HCT116 (cell line): Measurements from ENCODE around the gene PTGDS. TPM values are rescaled to one million over a fixed set of nuclear protein-coding genes. Genes with fewer than 3 reads are reported as not detected.

Source experiments
- ATAC-seq: fragments of 200-7000 bp; cut with Tn5 transposase; 2 replicates; pipeline ENCODE4 v1.9.1; 2020; ENCODE audit warnings: mild to moderate bottlenecking, moderate library complexity
- BruUV-seq: library from RNA; stranded (reverse); fragments of 400-500 nt; replicated peaks from 2 replicates; lab custom pipeline; 2021; lab: Mats Ljungman, UMichigan
- CTCF ChIA-PET: fragments of 300-600 bp; sonication (Branson Sonifier 250); formaldehyde crosslinking; loops from one replicate; lab custom pipeline; 2021; ENCODE audit warnings: antibody characterized with exemption; lab: Charles Lee
- POLR2A ChIA-PET: fragments of 300-600, 350-600 bp; sonication (Branson Sonifier 250); formaldehyde crosslinking; loops from one replicate; lab custom pipeline; 2021; ENCODE audit warnings: antibody characterized with exemption; lab: Charles Lee
- RAD21 ChIA-PET, 2 experiments: fragments of 300-600 bp; sonication (Branson Sonifier 250); formaldehyde crosslinking; loops; one replicate each; lab custom pipeline; 2023; ENCODE audit warnings: low total read pairs in 2 of 2; ENCODE audit not compliant: uncharacterized antibody in 2 of 2, unreplicated experiment in 2 of 2, low non-redundant PET in 1 of 2; lab: Charles Lee
- DNase-seq: peaks from one replicate; pipeline ENCODE4 v3.0.0-alpha.2; 2010; ENCODE audit warnings: low read depth, low spot score
- H2AFZ ChIP-seq: fragments of 200-600 bp; shearing (Covaris generic), sonication (generic); 2 replicates; pipeline ENCODE4 v1.6.1; 2017; ENCODE audit warnings: low read depth, mixed run types, mixed read lengths, antibody characterized with exemption, low read length; ENCODE audit not compliant: poor library complexity, severe bottlenecking
- H3K27ac ChIP-seq: 2 replicates; pipeline ENCODE4 v1.5.1; 2012; ENCODE audit warnings: low read depth, low read length
- H3K27me3 ChIP-seq: fragments of 200-600 bp; sonication (generic); 2 replicates; pipeline ENCODE4 v1.6.1; 2016; ENCODE audit warnings: mixed run types, low read length, mixed read lengths; ENCODE audit not compliant: insufficient read depth
- H3K36me3 ChIP-seq, 2 experiments: fragments of 200-500 bp in 1 of 2; fragments of 200-600 bp in 1 of 2; sonication (Bioruptor generic) in 1 of 2; sonication (generic) in 1 of 2; 2 replicates each; pipeline versions ENCODE4 v1.5.1 to v1.6.1; 2014 to 2016; ENCODE audit warnings: low read length in 2 of 2, inconsistent platforms in 1 of 2, mixed read lengths in 1 of 2, mixed run types in 1 of 2; ENCODE audit not compliant: insufficient read depth in 2 of 2, control insufficient read depth in 1 of 2
- H3K4me1 ChIP-seq, 2 experiments: fragments of 200-600 bp in 1 of 2; sonication (generic) in 1 of 2; 2 replicates each; pipeline versions ENCODE4 v1.5.1 to v1.6.1; 2012 to 2017; ENCODE audit warnings: low read length in 2 of 2, inconsistent platforms in 1 of 2, mild to moderate bottlenecking in 1 of 2, mixed read lengths in 1 of 2, mixed run types in 1 of 2, moderate library complexity in 1 of 2; ENCODE audit not compliant: insufficient read depth in 2 of 2, control insufficient read depth in 1 of 2
- H3K4me2 ChIP-seq: fragments of 200-600 bp; sonication (generic); 2 replicates; pipeline ENCODE4 v1.6.1; 2017; ENCODE audit warnings: mixed run types, low read length, mixed read lengths
- H3K4me3 ChIP-seq, 2 experiments: fragments of 200-600 bp in 1 of 2; sonication (generic) in 1 of 2; replicated peaks in 1 of 2; 2 replicates each; pipeline ENCODE4 v1.5.1; 2011 to 2016; ENCODE audit warnings: low read length in 2 of 2, control low read depth in 1 of 2, low read depth in 1 of 2, mild to moderate bottlenecking in 1 of 2, mixed read lengths in 1 of 2, mixed run types in 1 of 2
- H3K79me2 ChIP-seq: fragments of 200-600 bp; sonication (generic); 2 replicates; pipeline ENCODE4 v1.6.1; 2017; ENCODE audit warnings: mild to moderate bottlenecking, mixed run types, low read length, moderate library complexity, mixed read lengths; ENCODE audit not compliant: insufficient read depth
- H3K9ac ChIP-seq: fragments of 200-600 bp; sonication (generic); 2 replicates; pipeline ENCODE4 v1.6.1; 2016; ENCODE audit warnings: low read length, mixed read lengths
- H3K9me2 ChIP-seq: fragments of 200-600 bp; sonication (generic), shearing (Covaris generic); 2 replicates; pipeline ENCODE4 v1.6.1; 2017; ENCODE audit warnings: mixed run types, mild to moderate bottlenecking, moderate library complexity; ENCODE audit not compliant: insufficient read depth
- H3K9me3 ChIP-seq, 2 experiments: fragments of 200-500 bp in 1 of 2; fragments of 200-600 bp in 1 of 2; sonication (Bioruptor generic) in 1 of 2; sonication (generic) in 1 of 2; 2 replicates each; pipeline ENCODE4 v1.6.1; 2014 to 2017; ENCODE audit warnings: low read length in 2 of 2, mixed read lengths in 2 of 2, inconsistent platforms in 1 of 2, low read depth in 1 of 2, mild to moderate bottlenecking in 1 of 2, mixed run types in 1 of 2, moderate library complexity in 1 of 2; ENCODE audit not compliant: control insufficient read depth in 1 of 2, insufficient read depth in 1 of 2
- H4K20me1 ChIP-seq: fragments of 200-600 bp; sonication (generic), shearing (Covaris generic); 2 replicates; pipeline ENCODE4 v1.6.1; 2017; ENCODE audit warnings: mixed run types, mild to moderate bottlenecking, moderate library complexity; ENCODE audit not compliant: insufficient read depth
- ATF3 ChIP-seq: IDR thresholded peaks from 2 replicates; pipeline ENCODE4 v1.6.1; 2012
- CBX3 ChIP-seq: IDR thresholded peaks from 2 replicates; pipeline ENCODE4 v1.6.1; 2012; ENCODE audit warnings: low read depth
- EGR1 ChIP-seq: IDR thresholded peaks from 2 replicates; pipeline ENCODE4 v1.6.1; 2012; ENCODE audit warnings: low read depth
- POLR2A ChIP-seq: IDR thresholded peaks from 2 replicates; pipeline ENCODE4 v1.7.0; 2011; ENCODE audit warnings: borderline replicate concordance; ENCODE audit not compliant: insufficient read depth, insufficient read length; ENCODE audit errors: extremely low read depth
- RAD21 ChIP-seq: IDR thresholded peaks from 2 replicates; pipeline ENCODE4 v1.6.1; 2012; ENCODE audit warnings: low read depth, mild to moderate bottlenecking
- YY1 ChIP-seq: IDR thresholded peaks from 2 replicates; pipeline ENCODE4 v1.6.1; 2011; ENCODE audit warnings: low read length, low read depth, moderate library complexity, mild to moderate bottlenecking; ENCODE audit not compliant: insufficient replicate concordance; ENCODE audit errors: extremely low read depth
- intact Hi-C: fragments of 100-400 bp; cut with micrococcal nuclease; formaldehyde crosslinking; loops from 2 replicates; pipeline ENCODE4 v1.10.0; 2022
- total RNA-seq: library from RNA; stranded (reverse); gene quantifications from one replicate; pipeline ENCODE4 v1.2.1, GENCODE V29; 2021; ENCODE audit not compliant: unreplicated experiment

PTGDS gene
- total RNA-seq, 1 experiment from 2014 or later: 3.1 TPM

- TF ChIP-seq ATF3 (no peak), RAD21 (no peak), YY1 (no peak), CBX3 (no peak)
Measured at GRCh38 chr9:136937186-136938001, 39.9 kb upstream of the PTGDS start (continued).

GRCh38 chr9:136939431-136939995 lies 37.8 kb upstream of the PTGDS start:
- Histone ChIP-seq H3K9me2 (no peaks in the 10 kb centered on the region), H4K20me1 (no peaks in the 10 kb centered on the region), H3K27ac (no peak overlapping the region)
- TF ChIP-seq EGR1: no peak
- no peak for TF ChIP-seq POLR2A
- TF ChIP-seq, all 23 proteins: peak for 0
- H3K9me3 ChIP-seq: no peaks in the 10 kb centered on the region
- H3K36me3 ChIP-seq: peaks cover 12 to 15% of the 10 kb centered on the region in 2 experiments; a peak in 3 of 4 replicates
- ChIA-PET POLR2A (no interaction called here), CTCF (no interaction called here), RAD21 (no interaction called here)
- H3K4me1 ChIP-seq: peaks cover 4 to 10% of the 10 kb centered on the region in 2 experiments; a peak in 2 of 4 replicates
- no peak overlapping the region for H3K9ac ChIP-seq
- no peak for ATAC-seq
- no peak overlapping the region for H2AFZ ChIP-seq
- no peak overlapping the region for H3K4me3 ChIP-seq
- H3K27me3 ChIP-seq: no peaks in the 10 kb centered on the region
- intact Hi-C loops: no loop called here
- peaks cover 20% of the 10 kb centered on the region for H3K79me2 ChIP-seq
- BruUV-seq: no TSS peak
- DNase-seq: no peak
- no peak overlapping the region for H3K4me2 ChIP-seq
